ENCODE measurements around the gene RPL7A.
"Not testable (repeated sequence)": the region's sequence is repeated elsewhere in the genome, so short reads cannot be mapped to it uniquely, and the experiment has no call there.

RPL7A gene

GRCh38 chr9:133306242-133307204 lies 41.5 kb upstream of the RPL7A start:
- TF ChIP-seq ZFX (IDR thresholded peaks at IDR 0.05): no peak
- TF ChIP-seq CTCF (conservative IDR thresholded peaks at IDR 0.05): no peak
- H3K27ac ChIP-seq: no peak overlapping the region

GRCh38 chr9:133307301-133307700 lies 40.7 kb upstream of the RPL7A start:
- no peak overlapping the region for H3K27ac ChIP-seq
- TF ChIP-seq ZFX (IDR thresholded peaks at IDR 0.05) (no peak), CTCF (conservative IDR thresholded peaks at IDR 0.05) (no peak)

GRCh38 chr9:133309608-133310007 lies 38.4 kb upstream of the RPL7A start:
- no peak overlapping the region for H3K27ac ChIP-seq
- TF ChIP-seq CTCF (conservative IDR thresholded peaks at IDR 0.05) (no peak), ZFX (IDR thresholded peaks at IDR 0.05) (no peak)

GRCh38 chr9:133315997-133316396 lies 32.0 kb upstream of the RPL7A start:
- TF ChIP-seq CTCF (conservative IDR thresholded peaks at IDR 0.05): no peak
- TF ChIP-seq ZFX (IDR thresholded peaks at IDR 0.05): no peak
- H3K27ac ChIP-seq: no peak overlapping the region

GRCh38 chr9:133317551-133317950 lies 30.5 kb upstream of the RPL7A start:
- H3K27ac ChIP-seq: not testable (repeated sequence)

- no peak overlapping the region for H3K27ac ChIP-seq
- TF ChIP-seq CTCF (conservative IDR thresholded peaks at IDR 0.05) (no peak; the same call in 1 of the 2 replicates), ZFX (IDR thresholded peaks at IDR 0.05) (no peak)
These were observed 27.6 kb upstream of the RPL7A start for GRCh38 chr9:133320421-133320881.

- TF ChIP-seq CTCF (conservative IDR thresholded peaks at IDR 0.05): no peak
- no peak for TF ChIP-seq ZFX (IDR thresholded peaks at IDR 0.05)
- H3K27ac ChIP-seq: no peak overlapping the region
These were observed 26.5 kb upstream of the RPL7A start for GRCh38 chr9:133321411-133321935.

All from C4-2B (cell line).